T-helper 2 cell treated with Interferon-gamma antibody and Interleukin-4, amounts not matched to agents 100 ng/mL and 5 ng/mL, for 36 hours (primary cell): ENCODE measurements around the gene MORN2. TPM values are rescaled to one million over a fixed set of nuclear protein-coding genes. Genes with fewer than 3 reads are reported as not detected.
"Not testable (repeated sequence)": the region's sequence is repeated elsewhere in the genome, so short reads cannot be mapped to it uniquely, and the experiment has no call there.

Experiments used
- intact Hi-C: fragments of 100-400 bp; cut with micrococcal nuclease; formaldehyde crosslinking; loops from one replicate; pipeline ENCODE4 v1.15.1; 2023
- total RNA-seq: library from RNA; stranded (reverse); gene quantifications from 2 replicates; pipeline ENCODE4 v1.2.3, GENCODE V29; 2022

The MORN2 gene
- 1.4 and 2.4 TPM in 2 replicates for total RNA-seq

DNA sequence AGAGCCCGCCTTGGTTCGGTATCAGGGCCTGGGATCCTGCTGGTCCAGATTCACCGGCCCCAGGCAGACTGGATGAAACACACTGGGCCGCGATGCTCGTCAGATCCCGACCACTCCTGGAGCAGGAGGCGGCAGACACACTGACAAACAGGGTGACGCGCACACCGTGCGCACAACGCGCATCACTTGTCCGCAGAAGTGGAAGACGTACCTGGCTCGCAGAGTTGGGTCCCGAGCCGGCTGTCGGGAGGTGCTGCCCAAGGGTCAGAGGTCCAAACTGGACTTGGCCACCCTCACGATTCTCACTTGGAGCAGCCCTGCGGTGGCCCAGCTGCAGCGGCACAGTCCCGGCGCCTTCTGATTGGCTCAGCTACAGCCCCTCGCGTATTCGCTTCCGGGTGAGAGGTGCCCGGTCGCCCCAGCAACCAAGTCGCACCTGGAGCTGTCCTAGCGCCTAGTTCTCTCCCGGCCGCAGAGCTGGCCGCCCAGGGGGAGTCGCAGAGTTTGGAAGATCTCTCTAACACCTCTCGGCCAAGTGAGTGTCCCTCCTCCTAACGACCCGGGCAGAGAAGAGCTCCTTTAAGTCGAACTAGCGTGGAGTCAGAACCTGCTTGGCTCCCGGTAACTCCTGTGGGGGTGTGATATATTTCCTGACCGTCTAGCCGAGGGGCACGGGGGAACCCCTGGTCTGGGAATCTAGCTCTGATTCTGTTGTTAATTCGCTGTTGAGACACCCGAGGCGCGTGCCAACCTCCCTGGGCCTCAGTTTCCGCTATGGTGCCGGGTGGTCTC is at the start of gene MORN2, which contains the start of gene DHX57:
Gene MORN2, plus strand, starts transcription at position 401 of the 792 bp plus-strand sequence.
Gene DHX57, minus strand, starts transcription at position 359 of the 792 bp plus-strand sequence. CDS start 7,529 bp downstream, outside the sequence.
- intact Hi-C loops = loop anchor here (1.0 to 2.0 kb wide), 3 partner anchors 97 to 499 kb away; partner anchors contain the start of genes ATL2, GEMIN6 and SRSF7

DNA sequence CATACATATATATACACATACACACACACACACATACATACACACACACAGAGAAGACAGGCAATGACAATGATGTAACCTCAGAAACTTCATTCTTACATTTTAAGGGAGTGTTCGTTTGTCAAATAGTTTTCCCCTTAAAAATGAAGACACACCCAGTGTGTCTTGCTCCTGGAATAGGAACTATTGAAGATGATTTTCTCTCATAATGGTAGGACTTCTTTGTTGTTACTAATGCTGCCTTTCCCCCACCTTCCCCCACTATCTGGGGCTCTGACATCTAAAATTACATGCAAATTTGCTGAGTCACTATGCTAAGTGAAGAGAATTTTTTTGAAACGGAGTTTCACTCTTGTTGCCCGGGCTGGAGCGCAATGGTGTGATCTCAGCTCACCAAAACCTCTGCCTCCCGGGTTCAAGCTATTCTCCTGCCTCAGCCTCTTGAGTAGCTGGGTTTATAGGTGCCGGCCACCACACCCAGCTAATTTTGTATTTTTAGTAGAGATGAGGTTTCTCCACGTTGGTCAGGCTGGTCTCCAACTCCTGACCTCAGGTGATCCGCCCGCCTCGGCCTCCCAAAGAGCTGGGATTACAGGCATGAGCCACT is 48.1 kb upstream of the MORN2 start:
- intact Hi-C loops = not testable (repeated sequence)

DNA sequence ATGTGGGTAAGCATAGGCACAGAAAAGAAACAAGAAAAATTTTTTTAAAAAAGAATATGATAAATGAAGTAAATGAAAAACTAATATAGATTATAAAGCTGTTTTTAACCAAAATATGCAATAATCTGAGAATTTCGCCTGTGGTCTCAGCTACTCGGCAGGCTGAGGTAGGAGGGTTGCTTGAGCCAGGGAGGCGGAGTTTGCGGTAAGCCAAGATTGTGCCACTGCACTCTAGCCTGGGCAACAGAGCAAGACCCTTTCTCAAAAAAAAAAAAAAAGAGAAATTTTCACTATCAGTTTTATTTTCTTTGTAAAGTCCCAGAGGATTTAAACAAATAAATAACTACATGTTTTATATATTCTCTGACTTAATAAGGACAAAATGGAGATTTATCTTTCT is 47.3 kb upstream of the MORN2 start:
- intact Hi-C loops = no loop called here

DNA sequence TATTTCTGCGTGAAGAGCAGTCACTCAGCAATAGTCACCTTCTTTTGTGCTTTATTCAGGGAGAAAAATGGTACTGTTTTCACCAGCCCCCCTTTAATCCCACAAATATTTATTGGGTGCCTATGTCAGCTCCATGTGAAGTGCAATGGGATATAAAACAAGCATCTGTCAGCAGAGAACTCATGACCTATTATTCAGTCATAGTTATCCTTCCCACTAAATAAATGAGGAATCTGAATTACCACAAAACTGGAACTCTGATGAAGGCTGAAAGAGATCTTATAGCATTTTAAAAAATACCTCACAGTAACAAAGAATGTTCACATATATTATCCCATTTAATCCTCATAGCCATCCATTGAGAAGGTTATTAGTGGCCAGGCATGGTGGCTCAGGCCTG is 45.8 kb upstream of the MORN2 start:
- intact Hi-C loops = no loop called here

DNA sequence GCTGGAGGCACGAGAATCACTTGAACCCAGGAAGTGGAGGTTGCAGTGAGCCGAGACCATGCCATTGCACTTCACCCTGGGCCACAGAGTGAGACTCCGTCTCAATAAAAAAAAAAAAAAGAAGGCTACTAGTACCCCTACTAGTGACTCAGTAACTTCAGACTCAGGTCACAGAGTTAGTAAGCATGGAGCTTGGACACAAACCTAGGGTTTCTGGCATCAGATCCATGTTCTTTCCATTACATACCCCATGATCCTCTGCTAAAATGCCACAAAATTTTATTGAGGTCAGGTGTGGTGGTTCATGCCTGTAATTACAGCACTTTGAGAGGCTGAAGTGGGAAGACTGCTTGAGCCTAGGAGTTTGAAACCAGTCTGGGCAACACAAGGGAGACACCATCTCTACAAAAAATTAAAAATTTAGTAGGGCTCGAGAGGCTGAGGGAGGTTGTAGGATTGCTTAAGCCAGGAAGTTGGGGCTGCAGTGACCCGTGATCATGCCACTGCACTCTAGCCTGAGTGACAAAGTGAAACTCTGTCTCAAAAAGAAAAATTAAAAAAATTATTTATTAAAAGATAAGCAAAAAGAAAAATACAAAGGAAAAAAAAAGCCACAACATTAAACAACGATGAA is 45.1 kb upstream of the MORN2 start:
- intact Hi-C loops = no loop called here

DNA sequence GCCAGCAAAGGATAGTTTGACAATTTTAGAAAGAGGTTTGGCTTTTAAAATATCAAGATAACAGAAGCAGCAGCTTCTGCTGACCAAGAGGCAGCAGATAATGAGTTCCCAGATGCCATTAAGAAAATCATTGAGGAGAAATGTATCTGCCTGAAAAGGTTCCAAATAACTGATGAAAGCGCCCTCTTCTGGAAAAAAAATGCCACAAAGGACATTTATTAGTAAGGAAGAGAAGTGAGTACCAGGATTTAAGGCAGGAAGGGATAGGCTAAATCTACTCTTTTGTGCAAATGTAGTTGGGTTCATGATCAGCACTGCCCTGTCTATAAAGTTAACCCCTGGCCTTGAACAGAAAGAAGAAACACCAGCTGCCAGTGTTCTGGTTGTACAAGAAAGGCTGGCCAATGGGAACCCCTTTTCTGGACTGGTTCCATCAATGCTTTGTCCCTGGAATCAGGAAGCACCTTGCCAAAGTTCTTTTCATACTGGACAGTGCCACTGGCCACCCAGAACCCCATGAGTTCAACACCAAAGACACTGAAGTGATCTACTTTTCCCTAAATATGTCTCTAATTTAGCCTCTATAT is 40.7 kb upstream of the MORN2 start:
- intact Hi-C loops = loop anchor here (5.0 kb wide), 1 partner anchor 298 kb away; no protein-coding TSS in a partner anchor

DNA sequence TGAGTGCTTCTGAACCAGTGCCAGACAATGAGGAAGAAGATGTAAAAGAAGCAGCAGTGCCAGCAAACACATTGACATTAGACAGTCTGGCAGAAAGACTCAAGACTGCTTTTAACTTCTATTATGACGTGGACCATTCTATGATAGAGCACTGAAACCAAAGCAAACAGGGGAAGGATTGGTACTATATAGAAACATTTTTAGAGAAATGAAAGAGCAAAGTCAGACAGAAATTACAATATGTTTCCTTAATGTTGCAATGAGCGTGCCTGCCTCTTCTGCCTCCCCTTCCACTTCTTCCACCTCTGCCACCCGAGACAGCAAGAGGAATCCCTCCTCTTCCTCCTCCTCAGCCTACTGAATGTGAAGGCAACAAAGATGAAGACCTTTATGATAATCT is 39.8 kb upstream of the MORN2 start:
- intact Hi-C loops = loop anchor here (5.0 kb wide), 1 partner anchor 299 kb away; no protein-coding TSS in a partner anchor

DNA sequence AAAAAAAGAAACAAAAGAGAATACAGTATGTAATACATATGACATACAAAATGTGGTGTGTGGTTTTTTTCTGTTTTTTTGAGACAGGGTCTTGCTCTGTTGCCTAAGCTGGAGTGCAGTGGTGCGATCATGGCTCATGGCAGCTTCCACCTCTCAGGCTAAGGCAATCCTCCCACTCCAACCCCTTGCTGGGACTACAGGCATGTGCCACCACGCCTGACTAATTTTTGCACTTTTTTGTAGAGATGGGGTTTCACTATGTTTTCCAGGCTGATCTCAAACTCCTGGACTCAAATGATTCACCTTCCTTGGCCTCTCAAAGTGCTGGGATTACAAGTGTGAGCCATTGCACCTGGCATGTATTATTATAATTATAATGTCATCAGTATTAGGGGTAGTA is 39.0 kb upstream of the MORN2 start:
- intact Hi-C loops = loop anchor here (5.0 kb wide), 1 partner anchor 299 kb away; no protein-coding TSS in a partner anchor

DNA sequence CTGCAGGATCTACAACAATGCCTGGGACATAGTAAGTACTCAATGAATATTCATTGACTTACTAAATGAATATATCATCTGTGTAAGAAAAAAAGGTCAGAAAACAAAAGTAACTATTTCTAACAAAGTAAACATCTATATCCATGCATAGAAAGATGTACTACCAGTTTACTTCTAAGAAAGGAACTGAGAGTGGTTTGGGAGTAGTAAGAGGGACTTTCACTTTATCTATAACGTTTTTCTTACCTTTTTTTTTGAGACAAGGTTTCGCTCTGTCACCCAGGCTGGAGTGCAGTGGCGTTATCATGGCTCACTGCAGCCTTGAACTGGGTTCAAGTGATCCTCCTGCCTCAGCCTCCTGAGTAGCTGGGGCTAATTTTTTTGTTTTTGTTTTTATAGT is 25.7 kb upstream of the MORN2 start:
- intact Hi-C loops = no loop called here

DNA sequence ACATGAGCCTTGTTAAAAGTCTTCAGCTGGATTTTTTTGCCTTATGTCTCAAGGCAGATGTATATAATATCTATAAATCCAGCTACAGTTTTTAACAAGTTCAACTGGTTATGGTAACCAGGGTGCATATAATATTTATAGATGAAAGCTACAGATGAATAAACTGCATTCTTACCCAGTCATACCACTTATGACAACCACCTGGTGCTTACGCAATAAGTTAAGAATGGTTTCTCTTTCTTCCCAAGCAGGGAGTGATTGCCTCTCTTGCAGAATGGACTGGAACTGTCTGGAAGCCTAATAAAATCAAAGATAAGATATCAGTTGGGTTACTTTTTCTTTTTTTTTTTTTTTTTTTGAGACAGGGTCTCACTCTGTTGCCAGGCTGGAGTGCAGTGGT is 19.6 kb upstream of the MORN2 start:
- intact Hi-C loops = no loop called here

DNA sequence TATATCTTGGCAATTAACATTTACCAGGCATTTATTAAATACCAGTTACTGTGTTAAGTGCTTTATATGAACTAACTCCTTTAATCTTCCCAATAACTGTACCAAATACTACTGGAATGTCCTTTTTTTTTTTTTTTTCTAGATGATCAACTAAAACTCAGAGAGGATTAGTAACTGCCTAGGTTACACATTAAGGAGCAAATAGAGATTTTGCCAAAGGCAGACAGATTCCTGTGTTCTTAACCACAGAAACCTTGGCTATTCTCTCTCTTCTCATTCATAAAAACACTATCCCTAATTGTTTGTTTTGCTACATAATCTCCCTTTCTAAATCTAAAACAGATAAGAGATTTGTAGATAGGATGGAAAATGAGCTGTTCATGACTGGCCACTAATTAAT is 13.3 kb upstream of the MORN2 start:
- intact Hi-C loops = no loop called here

DNA sequence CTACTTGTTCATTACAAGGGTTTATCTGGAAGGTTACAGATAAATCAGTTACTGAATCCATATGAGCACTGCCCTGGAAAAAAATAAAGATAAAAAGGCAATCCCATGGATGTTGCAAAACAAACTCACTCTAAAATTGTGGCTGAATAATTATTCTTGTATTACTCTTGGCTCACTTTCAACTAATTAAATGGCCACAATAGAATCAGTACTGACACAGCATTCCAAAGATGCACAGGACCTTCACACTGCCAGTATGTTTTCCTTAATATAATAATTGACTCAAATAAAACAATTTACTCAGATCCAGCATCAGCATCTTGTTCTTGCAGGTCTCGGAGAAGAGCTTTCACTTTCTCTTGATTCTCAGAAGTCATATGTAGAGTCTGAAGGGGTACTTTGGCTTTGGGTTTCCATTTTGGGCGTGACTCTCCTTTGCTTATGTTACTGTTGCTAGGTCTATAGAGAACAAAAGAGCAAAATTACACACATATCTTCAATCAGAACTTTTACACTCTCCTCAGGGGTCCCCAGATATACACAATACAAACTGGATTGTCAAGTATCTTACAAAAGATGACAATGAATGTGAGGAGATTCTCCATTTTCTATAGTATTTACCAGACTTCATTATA is 12.6 kb upstream of the MORN2 start:
- intact Hi-C loops = no loop called here

DNA sequence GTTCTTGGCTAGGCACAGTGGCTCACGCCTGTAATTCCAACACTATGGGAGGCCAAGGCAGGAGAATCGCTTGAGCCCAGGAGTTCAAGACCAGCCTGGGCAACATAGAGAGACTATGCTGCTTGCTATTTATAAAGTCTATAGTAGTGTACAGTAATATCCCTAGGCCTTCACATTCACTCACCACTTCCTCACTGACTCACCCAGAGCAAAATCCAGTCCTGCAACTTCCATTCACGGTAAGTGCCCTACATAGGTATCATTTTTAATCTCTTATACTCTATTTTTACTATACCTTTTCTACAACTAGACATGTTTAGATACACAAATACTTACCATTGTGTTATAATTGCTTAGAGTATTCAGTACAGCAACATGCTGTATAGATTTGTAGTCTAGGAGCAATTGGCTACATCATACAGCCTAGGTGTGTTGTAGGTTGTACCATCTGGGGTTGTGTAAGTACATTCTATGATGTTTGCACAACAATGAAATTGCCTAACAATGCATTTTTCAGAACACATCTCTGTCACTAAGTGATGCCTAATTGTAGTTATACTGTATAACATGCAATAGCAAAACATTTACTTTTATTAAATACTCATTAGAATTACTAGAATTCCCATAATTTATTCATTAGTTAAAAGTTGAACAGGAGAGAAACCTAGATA is 8.9 kb upstream of the MORN2 start:
- intact Hi-C loops = no loop called here

DNA sequence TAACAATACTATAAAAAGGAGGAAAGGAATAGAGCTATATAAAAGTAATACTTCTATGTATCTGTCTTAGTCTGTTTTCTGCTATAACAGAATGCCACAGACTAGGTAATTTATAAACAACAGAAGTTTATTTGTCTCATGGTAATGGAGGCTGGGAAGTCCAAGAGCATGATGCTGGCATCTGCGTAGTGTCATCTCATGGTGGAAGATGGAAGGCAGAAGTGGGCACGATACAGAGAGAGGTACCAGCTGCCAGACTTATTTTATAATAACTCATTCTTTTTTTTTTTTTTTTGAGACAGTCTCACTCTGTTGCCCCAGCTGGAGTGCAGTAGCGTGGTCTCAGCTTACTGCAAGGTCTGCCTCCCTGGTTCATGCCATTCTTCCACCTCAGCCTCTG is 4.3 kb upstream of the MORN2 start:
- intact Hi-C loops = no loop called here

DNA sequence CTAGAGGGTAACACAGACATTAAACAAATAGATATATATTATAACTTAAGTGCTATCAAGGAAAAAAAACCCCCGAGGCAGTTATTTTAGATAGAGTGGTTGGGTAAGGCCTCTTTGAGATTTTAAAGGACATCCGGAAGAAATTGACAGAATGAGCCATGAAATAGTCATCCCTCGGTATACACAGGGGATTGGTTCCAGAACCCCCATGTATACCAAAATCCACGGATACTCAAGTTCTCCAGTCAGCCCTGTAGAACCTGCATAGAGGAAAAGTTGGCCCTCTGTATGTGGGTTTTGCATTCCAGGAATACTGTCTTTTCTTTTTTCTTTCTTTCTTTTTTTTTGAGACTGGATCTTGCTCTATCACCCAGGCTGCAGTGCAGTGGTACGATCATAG is 2.0 kb upstream of the MORN2 start:
- intact Hi-C loops = loop anchor here (2.0 kb wide), 1 partner anchor 497 kb away; the partner anchor contains the start of gene ATL2

DNA sequence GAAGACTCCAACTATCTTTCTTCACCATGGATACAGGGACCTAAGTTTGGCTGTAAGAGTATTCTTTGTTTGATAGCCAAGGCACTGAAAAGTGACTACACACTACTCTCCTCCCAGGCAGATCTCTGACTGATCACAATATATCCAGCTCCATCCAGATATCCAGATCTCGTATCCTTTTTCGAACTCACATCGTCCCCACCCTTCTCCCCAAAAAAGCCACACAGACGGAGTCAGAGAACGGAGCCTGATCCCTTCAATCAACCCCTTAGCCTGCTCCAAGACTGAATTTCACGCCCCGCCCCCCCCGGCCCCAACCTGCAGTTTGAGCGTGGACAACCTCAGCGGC is 575 bp upstream of the MORN2 start:
- intact Hi-C loops = loop anchor here (1.0 to 2.0 kb wide), 2 partner anchors 97 to 498 kb away; partner anchors contain the start of genes ATL2 and GEMIN6

DNA sequence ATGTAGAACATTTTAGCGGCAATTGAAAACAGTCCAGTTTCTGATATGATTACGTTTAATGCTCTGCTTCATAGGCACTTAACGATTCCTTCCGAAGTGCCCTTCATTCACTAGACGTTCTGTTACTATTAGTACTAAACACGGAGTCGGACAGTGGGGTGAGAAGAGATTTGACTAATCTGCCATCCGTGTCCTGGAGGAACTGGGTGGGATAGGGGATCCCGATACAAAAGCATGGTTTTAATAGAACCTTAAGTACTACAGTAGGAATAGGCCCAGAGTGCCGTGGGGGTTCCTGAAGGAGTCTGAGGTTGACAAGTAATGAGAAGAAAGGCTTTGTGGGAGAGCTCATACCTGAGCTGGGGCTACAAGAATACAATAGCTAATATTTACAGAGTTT is 631 bp downstream of the MORN2 start:
- intact Hi-C loops = loop anchor here (2.0 kb wide), 1 partner anchor 126 kb away; the partner anchor contains the start of gene SRSF7

DNA sequence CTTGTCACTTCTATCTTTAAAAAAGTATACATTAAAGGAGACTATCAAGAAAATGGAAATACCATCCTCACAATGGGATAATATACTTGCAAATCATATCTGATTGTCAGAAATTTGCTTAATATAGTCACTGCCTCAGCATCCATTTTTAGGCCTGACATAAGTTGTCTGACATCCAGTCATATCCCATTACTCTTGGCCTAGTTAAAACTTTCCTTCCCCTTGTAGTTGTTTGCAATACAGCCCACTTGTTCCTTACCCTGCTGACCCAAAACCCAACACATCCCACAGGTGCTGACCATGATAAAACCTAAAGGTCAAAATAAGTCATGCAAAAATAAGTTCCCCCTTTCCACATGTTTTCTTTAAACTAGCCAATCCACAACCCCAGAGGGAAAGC is 10.3 kb downstream of the MORN2 start:
- intact Hi-C loops = no loop called here

DNA sequence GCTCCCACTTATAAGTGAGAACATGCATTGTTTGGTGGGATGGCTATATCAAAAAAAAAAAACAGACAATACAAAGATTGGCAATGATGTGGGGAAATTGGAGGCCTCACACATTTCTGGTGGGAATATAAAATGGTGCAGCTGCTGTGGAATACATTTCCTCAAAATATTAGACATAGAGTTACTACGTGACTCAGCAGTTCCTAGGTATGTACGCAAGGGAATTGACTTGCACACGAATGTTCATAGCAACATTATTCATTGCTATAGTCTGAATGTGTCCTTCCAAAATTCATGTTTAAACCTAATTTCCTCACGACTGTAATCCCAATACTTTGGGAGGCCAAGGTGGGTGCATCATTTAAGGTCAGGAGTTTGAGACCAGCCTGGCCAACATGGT is 11.6 kb downstream of the MORN2 start:
- intact Hi-C loops = no loop called here

DNA sequence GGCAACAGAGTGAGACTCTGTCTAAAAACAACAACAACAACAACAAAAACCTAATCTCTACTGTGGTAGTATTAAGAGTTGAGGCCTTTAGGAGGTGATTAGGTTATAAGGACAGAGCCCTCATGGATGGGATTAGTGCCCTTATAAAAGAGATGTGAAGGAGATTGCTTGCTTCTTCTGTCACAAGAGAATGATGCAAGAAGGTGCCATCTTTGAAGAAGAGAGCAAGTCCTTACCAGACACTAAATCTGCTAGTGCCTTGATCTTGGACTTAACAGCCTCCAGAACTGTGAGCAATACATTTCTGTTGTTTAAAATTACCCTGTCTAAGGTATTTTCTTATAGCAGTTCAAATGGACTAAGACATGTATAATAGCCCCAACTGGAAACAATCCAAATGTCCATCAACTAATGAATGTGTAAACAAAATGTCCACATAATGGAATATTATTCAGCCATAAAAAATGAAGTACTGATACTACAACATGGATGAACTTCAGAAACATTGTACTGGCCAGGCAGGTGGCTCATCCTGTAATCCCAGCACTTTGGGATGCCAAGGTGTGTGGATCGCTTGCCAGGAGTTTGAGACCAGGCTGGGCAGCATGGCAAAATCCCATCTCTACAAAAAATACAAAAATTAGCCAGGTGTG is 12.3 kb downstream of the MORN2 start:
- intact Hi-C loops = no loop called here
